A673 (cell line): ENCODE results near the gene ST6GALNAC4.

ENCODE experiments used
- CTCF ChIP-seq: fragments of 300-800, 200-600 bp; sonication (generic); conservative IDR thresholded peaks from 2 replicates; pipeline ENCODE4 v1.5.1; 2017; ENCODE audit warnings: low read depth, mild to moderate bottlenecking, antibody characterized with exemption, low read length, moderate library complexity, mixed read lengths
- EZH2 ChIP-seq: fragments of 200-600 bp; sonication (generic); IDR thresholded peaks from 2 replicates; pipeline ENCODE4 v1.6.1; 2017; ENCODE audit warnings: borderline replicate concordance, low read depth, mild to moderate bottlenecking, mixed read lengths, antibody characterized with exemption, low read length; ENCODE audit not compliant: poor library complexity, severe bottlenecking

DNA sequence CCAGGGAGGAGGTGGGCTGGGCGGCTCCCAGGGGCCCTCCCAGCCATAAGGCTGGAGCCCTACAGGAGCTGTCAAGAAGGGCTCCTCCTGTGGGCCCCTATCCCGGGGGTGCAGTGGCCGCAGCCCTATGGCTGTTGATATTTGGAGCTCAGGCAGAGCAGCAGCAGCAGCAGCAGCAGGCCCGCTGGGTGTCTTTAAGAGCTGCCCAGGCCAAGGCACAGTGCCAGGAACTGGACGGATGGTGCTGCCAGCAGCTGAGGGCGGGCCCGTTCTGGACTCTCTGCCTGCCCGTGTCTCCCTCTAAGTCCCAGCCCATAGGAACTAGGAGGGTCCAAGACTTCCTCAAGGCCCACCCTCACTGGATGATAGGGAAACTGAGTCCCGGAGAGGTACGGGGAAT, 43.0 kb downstream of the ST6GALNAC4 start:
- TF ChIP-seq CTCF: no peak
- TF ChIP-seq EZH2: no peak
